Heart left ventricle (tissue), 16 donors: ENCODE measurements around the gene IL26. TPM values are rescaled to one million over a fixed set of nuclear protein-coding genes. Genes with fewer than 3 reads are reported as not detected.
"Not testable (repeated sequence)": the region's sequence is repeated elsewhere in the genome, so short reads cannot be mapped to it uniquely, and the experiment has no call there.

Experiments
- ATAC-seq, 4 donors: fragments of 200-7000 bp; cut with Tn5 transposase; one replicate each; pipeline ENCODE4 v1.9.1; 2020 to 2022; ENCODE audit warnings: moderate library complexity in 4 of 4, mild to moderate bottlenecking in 3 of 4, moderate number of reproducible peaks in 1 of 4
- DNase-seq, 5 donors: peaks; one replicate each; pipeline ENCODE4 v3.0.0-alpha.2; 2020
- H3K27ac ChIP-seq, 12 donors: fragments of 200-600 bp; sonication (generic) in 4 of 12; one replicate each; pipeline versions ENCODE4 v1.5.0 to v1.8.0; 2016 to 2022; ENCODE audit warnings: mild to moderate bottlenecking in 2 of 12
- H3K27me3 ChIP-seq, 9 donors: fragments of 200-600 bp; sonication (generic) in 2 of 9; one replicate each; pipeline versions ENCODE4 v1.5.1 to v1.8.0; 2016 to 2022; ENCODE audit warnings: mild to moderate bottlenecking in 3 of 9
- H3K36me3 ChIP-seq, 9 donors: fragments of 200-600 bp; sonication (generic) in 2 of 9; one replicate each; pipeline versions ENCODE4 v1.5.0 to v1.8.0; 2018 to 2022; ENCODE audit warnings: mild to moderate bottlenecking in 2 of 9
- H3K4me1 ChIP-seq, 12 donors: fragments of 200-600 bp; sonication (generic) in 4 of 12; one replicate each; pipeline versions ENCODE4 v1.5.0 to v1.8.0; 2016 to 2022; ENCODE audit warnings: mild to moderate bottlenecking in 3 of 12
- H3K4me3 ChIP-seq, 12 donors: fragments of 200-600 bp; sonication (generic) in 4 of 12; one replicate each; pipeline versions ENCODE4 v1.5.0 to v1.8.0; 2017 to 2022; ENCODE audit warnings: mild to moderate bottlenecking in 9 of 12, moderate library complexity in 4 of 12
- H3K9me3 ChIP-seq, 12 donors: fragments of 200-600 bp; sonication (generic) in 4 of 12; one replicate each; pipeline versions ENCODE4 v1.5.0 to v1.8.0; 2016 to 2022; ENCODE audit warnings: mild to moderate bottlenecking in 1 of 12
- POLR2A ChIP-seq, 2 donors: fragments of 450-650 bp; IDR thresholded peaks; one replicate each; pipeline ENCODE4 v1.6.1; 2017; ENCODE audit warnings: antibody characterized with exemption in 2 of 2, mild to moderate bottlenecking in 2 of 2, moderate library complexity in 2 of 2
- WGBS, 4 donors: extraction: QIAGEN DNeasy Blood & Tissue Kit in 2 of 4; methylation state at CpG; one replicate each; pipeline versions ENCODE4 v1.1.5 to v1.1.7; 2013 to 2018; 5-methylcytosine and 5-hydroxymethylcytosine counted together
- intact Hi-C, 10 donors: fragments of 100-400 bp; cut with DNase I; formaldehyde crosslinking; loops; one replicate each; pipeline versions ENCODE4 v1.11.1 to v1.14.2; 2022
- polyA plus RNA-seq, 2 donors: library from polyadenylated mRNA; stranded (reverse); fragments of 200-250 nt; gene quantifications; one replicate each; pipeline ENCODE4 v1.2.3, GENCODE V29; 2013
- total RNA-seq, 9 donors: library from RNA; depleted of rRNA in 2 of 9; stranded (reverse); fragments of >200 nt in 2 of 9; fragmentation: NEBNext Ultra II Directional in 3 of 9; extraction: Animal tissue kit (Norgen Biotek cat#: 25700) in 3 of 9; gene quantifications; one replicate each; pipeline versions ENCODE4 v1.1.0 to v1.2.4, GENCODE V29; 2016 to 2023
- TF ChIP-seq, protein P1 (sequence below), 12 donors: fragments of 200-600 bp; sonication (generic) in 4 of 12; IDR thresholded peaks; one replicate each; pipeline versions ENCODE4 v1.5.0 to v1.8.0; 2018 to 2022; ENCODE audit warnings: antibody characterized with exemption in 12 of 12, mild to moderate bottlenecking in 5 of 12
- donor health status: ischemic (EF 13 %, LVEDD 7.1; RV severe dilation, severe dysfunction).
- donor health status: healthy with polysubstance abuse.
- donor health status: DM: no; HTN: yes; CAD: no.
- donor health status: DM: no; HTN: no; CAD: no.
- donor health status: ischemic (EF 25% LVEDD 6.9; RV normal size, moderate dysfunction).
- donor health status: ischemic (EF 25% LVEDD 5.7; RV mildly dilated, moderate dysfunction).
- donor health status: healthy.
- donor health status: DM: yes; HTN: yes; CAD: no.
- donor health status: ischemic (EF 35%, LVEDD 5.7; RV mildly dilated, moderate dysfunction).
- donor health status: nonischemic (EF 11% LVEDD 7.7; RV severe dilation, severe dysfunction).
- donor health status: DM: yes; HTN: yes; CAD: no.
- donor health status: PGD.
- donor health status: ischemic (EF 29% LVEDD 5.4; RV normal size, mild dysfunction).
- donor health status: nonischemic (EF 23%, LVEDD 6.1; RV moderate dilation, normal function).

Gene IL26
- total and polyA plus RNA-seq, 11 donors = not detected

DNA sequence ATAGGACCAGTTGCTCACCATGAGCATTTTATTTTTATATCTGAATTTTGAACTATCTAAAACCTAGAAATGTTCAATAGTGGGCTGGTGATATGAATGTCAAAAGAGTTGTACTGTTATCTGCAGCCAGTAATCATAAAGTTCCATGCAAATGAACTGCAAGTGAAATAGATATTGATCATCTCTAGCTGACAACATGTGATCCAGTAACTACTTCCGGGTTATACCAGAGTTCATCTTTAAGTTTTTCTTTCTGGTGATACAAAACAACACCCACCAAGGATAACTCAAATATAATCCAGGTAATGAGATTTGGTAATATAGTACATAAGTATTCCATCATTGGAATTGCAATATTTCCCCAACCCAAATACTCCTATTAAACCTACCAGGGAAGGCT, 4.1 kb downstream of the IL26 start:
- Histone ChIP-seq H3K4me1 (peaks cover 0 to 9% (median 0%) of the 10 kb centered on the region in 12 donors), H3K9me3 (no peaks in the 10 kb centered on the region), H3K27ac (no peak overlapping the region), H3K27me3 (peaks cover 0 to 27% (median 0%) of the 10 kb centered on the region in 9 donors), H3K36me3 (no peaks in the 10 kb centered on the region), H3K4me3 (no peak overlapping the region)
- no peak for TF ChIP-seq POLR2A (IDR thresholded peaks at IDR 0.05)
- TF ChIP-seq, protein P1, sequence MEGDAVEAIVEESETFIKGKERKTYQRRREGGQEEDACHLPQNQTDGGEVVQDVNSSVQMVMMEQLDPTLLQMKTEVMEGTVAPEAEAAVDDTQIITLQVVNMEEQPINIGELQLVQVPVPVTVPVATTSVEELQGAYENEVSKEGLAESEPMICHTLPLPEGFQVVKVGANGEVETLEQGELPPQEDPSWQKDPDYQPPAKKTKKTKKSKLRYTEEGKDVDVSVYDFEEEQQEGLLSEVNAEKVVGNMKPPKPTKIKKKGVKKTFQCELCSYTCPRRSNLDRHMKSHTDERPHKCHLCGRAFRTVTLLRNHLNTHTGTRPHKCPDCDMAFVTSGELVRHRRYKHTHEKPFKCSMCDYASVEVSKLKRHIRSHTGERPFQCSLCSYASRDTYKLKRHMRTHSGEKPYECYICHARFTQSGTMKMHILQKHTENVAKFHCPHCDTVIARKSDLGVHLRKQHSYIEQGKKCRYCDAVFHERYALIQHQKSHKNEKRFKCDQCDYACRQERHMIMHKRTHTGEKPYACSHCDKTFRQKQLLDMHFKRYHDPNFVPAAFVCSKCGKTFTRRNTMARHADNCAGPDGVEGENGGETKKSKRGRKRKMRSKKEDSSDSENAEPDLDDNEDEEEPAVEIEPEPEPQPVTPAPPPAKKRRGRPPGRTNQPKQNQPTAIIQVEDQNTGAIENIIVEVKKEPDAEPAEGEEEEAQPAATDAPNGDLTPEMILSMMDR (IDR thresholded peaks at IDR 0.05) = no peak
- WGBS, 4 donors = 93 to 96% (median 94%) methylated on average over 1 of the region's 1 CpG
- intact Hi-C loops = loop anchor here in 2 of 10 donors (5.0 to 10.0 kb wide), 2 partner anchors 391 to 463 kb away; partner anchors contain the start of genes NUP107 (in 1 of the 2) and RAP1B (in 1 of the 2)
- ATAC-seq = no peak
- no peak for DNase-seq

DNA sequence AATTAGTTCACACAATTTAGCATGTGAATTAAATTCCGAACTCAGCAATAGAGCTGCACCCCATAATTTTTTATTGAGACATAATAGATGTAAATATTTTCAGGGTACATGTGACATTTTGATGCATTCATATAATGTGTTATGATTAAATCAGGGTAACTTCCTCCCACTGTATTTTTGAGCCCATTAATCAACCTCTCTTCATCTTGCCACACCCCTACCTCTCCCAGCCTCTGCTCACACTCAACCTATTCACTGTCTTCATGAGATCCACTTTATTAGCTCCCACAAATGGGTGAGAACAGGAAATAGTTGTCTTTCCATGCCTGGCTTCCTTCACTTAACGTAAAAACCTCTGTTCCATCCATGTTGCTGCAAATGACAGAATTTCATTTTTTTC, 14.7 kb downstream of the IL26 start:
- DNase-seq = no peak
- 72 to 81% (median 77%) methylated on average over 2 of the region's 2 CpGs for WGBS, 4 donors
- ATAC-seq = no peak
- H3K27ac ChIP-seq = no peak overlapping the region
- H3K27me3 ChIP-seq = peaks cover 0 to 29% (median 0%) of the 10 kb centered on the region in 9 donors
- no peaks in the 10 kb centered on the region for H3K9me3 ChIP-seq
- no peaks in the 10 kb centered on the region for H3K4me1 ChIP-seq
- H3K4me3 ChIP-seq = no peak overlapping the region
- intact Hi-C loops = no loop called here
- H3K36me3 ChIP-seq = no peaks in the 10 kb centered on the region
- TF ChIP-seq, protein P1 (IDR thresholded peaks at IDR 0.05) = no peak
- no peak for TF ChIP-seq POLR2A (IDR thresholded peaks at IDR 0.05)

DNA sequence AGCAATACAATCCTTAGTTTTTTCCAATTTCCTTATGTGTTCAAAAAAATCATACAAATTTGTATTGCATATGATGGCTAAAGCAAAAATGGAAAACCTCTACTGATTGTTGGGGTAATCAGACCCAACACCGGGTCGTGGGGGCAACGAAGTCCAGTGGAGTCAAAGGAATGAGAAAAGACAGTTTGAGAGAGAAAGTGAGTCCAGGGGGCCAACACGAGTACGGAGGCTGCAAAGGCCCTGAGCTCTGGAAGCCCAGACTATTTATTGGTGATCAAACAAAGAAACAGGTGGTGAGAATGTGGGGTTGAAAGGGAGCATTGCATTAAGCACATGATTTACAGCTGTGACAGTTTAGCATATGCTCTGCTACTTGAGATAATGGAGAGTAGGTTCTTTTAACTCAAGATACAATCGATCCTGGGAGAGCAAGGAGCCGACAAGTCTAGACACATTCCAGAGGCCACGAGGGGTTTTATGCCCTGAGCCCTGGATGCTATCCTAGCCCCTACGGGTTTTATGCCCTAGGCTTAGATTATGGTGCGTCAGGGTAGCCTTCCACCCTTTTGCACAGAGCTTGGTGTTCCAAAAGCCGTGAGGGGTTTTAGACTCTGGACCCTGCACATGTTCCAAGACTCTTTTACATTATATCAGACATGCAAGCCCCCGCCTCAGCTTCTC, 16.4 kb downstream of the IL26 start:
- H3K36me3 ChIP-seq, ATAC-seq, intact Hi-C loops, H3K4me3 ChIP-seq, DNase-seq, H3K9me3 ChIP-seq, H3K4me1 ChIP-seq, H3K27ac ChIP-seq: not testable (repeated sequence)
- H3K27me3 ChIP-seq = peaks cover 0 to 17% (median 0%) of the 10 kb centered on the region in 9 donors
- WGBS, 4 donors = 48 to 53% (median 52%) methylated on average over 12 of the region's 12 CpGs

DNA sequence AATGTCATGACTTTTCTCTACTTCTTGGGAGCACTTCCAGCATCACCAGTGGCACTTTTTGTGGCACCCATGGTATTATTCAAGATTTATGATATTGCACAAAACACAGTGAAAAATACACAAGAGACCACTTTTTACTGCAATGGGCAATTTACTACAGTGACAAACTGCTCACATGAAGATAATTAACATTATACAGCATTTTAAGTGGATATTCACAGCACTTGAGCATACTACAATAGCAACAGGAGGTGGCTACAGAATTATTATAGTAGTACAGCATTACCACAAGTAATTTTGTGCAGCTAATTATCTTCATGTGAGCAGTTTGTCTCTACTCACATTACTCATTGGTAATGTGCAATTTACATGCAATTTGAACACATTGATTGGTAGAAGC, 18.3 kb downstream of the IL26 start:
- DNase-seq = no peak

More for the DNA sequence above, 18.3 kb downstream of the IL26 start:
- Histone ChIP-seq H3K4me1 (no peaks in the 10 kb centered on the region), H3K36me3 (no peaks in the 10 kb centered on the region), H3K27ac (no peak overlapping the region), H3K4me3 (no peak overlapping the region), H3K9me3 (no peaks in the 10 kb centered on the region), H3K27me3 (peaks cover 0 to 20% (median 0%) of the 10 kb centered on the region in 9 donors)
- TF ChIP-seq POLR2A (IDR thresholded peaks at IDR 0.05) = no peak
- TF ChIP-seq, protein P1 (IDR thresholded peaks at IDR 0.05) = no peak
- ATAC-seq = no peak
- intact Hi-C loops = no loop called here
